B cell (primary cell): ENCODE data around the gene FGF10. TPM values are rescaled to one million over a fixed set of nuclear protein-coding genes. Genes with fewer than 3 reads are reported as not detected.

Experiments used
- ATAC-seq: fragments of 200-7000 bp; cut with Tn5 transposase; one replicate; pipeline ENCODE4 v1.10.0; 2021; ENCODE audit warnings: low read depth, mild to moderate bottlenecking, moderate number of reproducible peaks, moderate library complexity
- CTCF ChIA-PET: fragments of 350-600 bp; sonication (Branson Sonifier 250); formaldehyde crosslinking; loops from one replicate; lab custom pipeline; 2021; ENCODE audit warnings: antibody characterized with exemption, inconsistent platforms; lab: Charles Lee
- POLR2A ChIA-PET: fragments of 350-600 bp; sonication (Branson Sonifier 250); formaldehyde crosslinking; loops from one replicate; lab custom pipeline; 2021; ENCODE audit warnings: antibody characterized with exemption; lab: Charles Lee
- DNase-seq: peaks from one replicate; pipeline ENCODE4 v3.0.0; 2013
- H2AFZ ChIP-seq: 2 replicates; pipeline ENCODE4 v1.6.1; 2012; ENCODE audit warnings: mild to moderate bottlenecking, low read depth, low read length; ENCODE audit not compliant: insufficient read depth, poor library complexity, severe bottlenecking
- H3K27ac ChIP-seq, 2 donors: 1 replicate in 1 of 2; 2 replicates in 1 of 2; pipeline ENCODE4 v1.5.1; 2012 to 2013; ENCODE audit warnings: low read length in 2 of 2, mild to moderate bottlenecking in 2 of 2, moderate library complexity in 1 of 2
- H3K27me3 ChIP-seq, 4 experiments: fragments of 200-600 bp in 1 of 4; sonication (generic) in 1 of 4; replicated peaks in 1 of 4; 1 replicate in 2 of 4; 2 replicates in 2 of 4; pipeline versions ENCODE4 v1.6.1 to v1.7.0; 2013 to 2016; ENCODE audit warnings: low read length in 3 of 4, mild to moderate bottlenecking in 2 of 4, mixed read lengths in 1 of 4, moderate library complexity in 1 of 4; ENCODE audit not compliant: insufficient read depth in 4 of 4, control insufficient read depth in 3 of 4; ENCODE audit errors: control extremely low read depth in 1 of 4
- H3K36me3 ChIP-seq, 2 experiments: replicated peaks in 1 of 2; 1 replicate in 1 of 2; 2 replicates in 1 of 2; pipeline versions ENCODE4 v1.6.1 to v1.7.1; 2013; ENCODE audit warnings: low read length in 1 of 2; ENCODE audit not compliant: insufficient read depth in 2 of 2, control insufficient read depth in 1 of 2; ENCODE audit errors: control extremely low read depth in 1 of 2, extremely low read depth in 1 of 2
- H3K4me1 ChIP-seq, 2 donors: fragments of 200-600 bp in 1 of 2; sonication (generic) in 1 of 2; 1 replicate in 1 of 2; 2 replicates in 1 of 2; pipeline versions ENCODE4 v1.5.1 to v1.6.1; 2013 to 2017; ENCODE audit warnings: low read length in 2 of 2; ENCODE audit not compliant: control insufficient read depth in 2 of 2, insufficient read depth in 2 of 2
- H3K4me2 ChIP-seq: replicated peaks from 2 replicates; pipeline ENCODE3; 2012; ENCODE audit warnings: mild to moderate bottlenecking, low read depth, low read length; ENCODE audit not compliant: poor library complexity, severe bottlenecking
- H3K4me3 ChIP-seq, 5 experiments: fragments of 200-600 bp in 1 of 5; sonication (generic) in 1 of 5; 1 replicate in 3 of 5; 2 replicates in 2 of 5; pipeline versions ENCODE4 v1.5.1 to v1.7.0; 2011 to 2016; ENCODE audit warnings: low read length in 4 of 5, mild to moderate bottlenecking in 4 of 5, low read depth in 2 of 5, control low read depth in 1 of 5, moderate library complexity in 1 of 5; ENCODE audit not compliant: insufficient read depth in 1 of 5; ENCODE audit errors: control extremely low read depth in 1 of 5, extremely low read depth in 1 of 5
- H3K79me2 ChIP-seq: fragments of 200-600 bp; sonication (generic); one replicate; pipeline ENCODE4 v1.6.0; 2016; ENCODE audit warnings: low read length; ENCODE audit not compliant: control insufficient read depth, insufficient read depth
- H3K9ac ChIP-seq: fragments of 200-600 bp; sonication (generic); 2 replicates; pipeline ENCODE4 v1.6.1; 2017; ENCODE audit warnings: mild to moderate bottlenecking, low read length, moderate library complexity
- H3K9me3 ChIP-seq, 3 donors: one replicate each; pipeline versions ENCODE4 v1.6.1 to v1.7.1; 2013; ENCODE audit warnings: low read length in 2 of 3; ENCODE audit not compliant: control insufficient read depth in 2 of 3, insufficient read depth in 1 of 3; ENCODE audit errors: control extremely low read depth in 1 of 3
- H4K20me1 ChIP-seq: 2 replicates; pipeline ENCODE4 v1.6.0; 2012; ENCODE audit warnings: mild to moderate bottlenecking, low read length; ENCODE audit not compliant: insufficient read depth, control insufficient read depth, poor library complexity, severe bottlenecking
- H3K27ac Mint-ChIP-seq: one replicate; pipeline ENCODE4 v1.8.0; 2021; ENCODE audit warnings: mixed read lengths
- H3K27me3 Mint-ChIP-seq: one replicate; pipeline ENCODE4 v1.8.0; 2021; ENCODE audit warnings: mixed read lengths
- H3K4me1 Mint-ChIP-seq: one replicate; pipeline ENCODE4 v1.8.0; 2021; ENCODE audit warnings: mixed read lengths
- H3K4me3 Mint-ChIP-seq: one replicate; pipeline ENCODE4 v1.8.0; 2021; ENCODE audit warnings: mixed read lengths
- H3K9me3 Mint-ChIP-seq: one replicate; pipeline ENCODE4 v1.8.0; 2022; ENCODE audit warnings: mixed read lengths; ENCODE audit not compliant: insufficient read depth
- EZH2 ChIP-seq: IDR thresholded peaks from 2 replicates; pipeline ENCODE4 v1.6.1; 2012; ENCODE audit warnings: borderline replicate concordance, low read depth, mild to moderate bottlenecking, moderate library complexity, low read length; ENCODE audit not compliant: insufficient read depth, poor library complexity, severe bottlenecking
- WGBS: methylation state at CpG from one replicate; pipeline ENCODE4 v1.1.5; 2013; ENCODE audit warnings: missing lambda C conversion rate; ENCODE audit not compliant: insufficient coverage; 5-methylcytosine and 5-hydroxymethylcytosine counted together
- intact Hi-C: fragments of 100-400 bp; cut with micrococcal nuclease; formaldehyde crosslinking; loops from one replicate; pipeline ENCODE4 v1.10.0; 2022
- polyA plus RNA-seq: library from polyadenylated mRNA; depleted of rRNA; stranded (reverse); fragments of >200 nt; gene quantifications from 2 replicates; pipeline ENCODE4 v1.2.3, GENCODE V29; 2012
- total RNA-seq, 2 donors: library from RNA; stranded (reverse); fragments of 120-200 nt in 1 of 2; gene quantifications; 1 replicate in 1 of 2; 2 replicates in 1 of 2; pipeline versions ENCODE4 v1.2.3 to v1.2.4, GENCODE V29; 2013 to 2022
- TF ChIP-seq, protein P1 (sequence below): fragments of 200-600 bp; IDR thresholded peaks from one replicate; pipeline ENCODE4 v1.8.0; 2022; ENCODE audit warnings: antibody characterized with exemption, mild to moderate bottlenecking

The FGF10 gene
- total and polyA plus RNA-seq, 2 donors (not counting 1 experiment from before 2014, with no cell fraction given) = not detected

DNA sequence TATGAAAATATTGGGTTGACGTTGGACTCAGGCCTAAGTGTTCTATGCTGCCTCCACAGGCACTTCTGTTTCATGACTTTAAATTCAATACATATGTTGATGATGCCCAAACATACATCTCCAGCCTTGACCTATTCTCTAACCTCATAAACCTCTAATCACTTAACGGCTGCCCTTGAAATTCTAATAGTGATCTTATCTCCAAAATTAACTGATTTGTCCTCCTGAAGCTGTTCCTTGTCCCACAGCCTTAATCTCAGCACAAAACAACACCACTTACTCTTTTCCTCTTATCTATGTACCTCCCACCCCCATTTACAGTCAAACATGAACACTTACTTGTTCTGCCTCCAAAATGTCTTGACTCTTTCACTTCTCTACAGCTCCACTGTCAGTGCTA, 43.3 kb downstream of the FGF10 start:
- intact Hi-C loops = no loop called here
- Mint-ChIP-seq H3K27ac (no peak overlapping the region), H3K27me3 (no peaks in the 10 kb centered on the region), H3K9me3 (no peaks in the 10 kb centered on the region), H3K4me1 (no peaks in the 10 kb centered on the region), H3K4me3 (no peak overlapping the region)
- H3K9me3 ChIP-seq = no peaks in the 10 kb centered on the region
- no peaks in the 10 kb centered on the region for H3K27me3 ChIP-seq
- no peak overlapping the region for H2AFZ ChIP-seq
- CTCF ChIA-PET = interaction anchor here (0.6 kb wide), 1 partner anchor 517 kb away, joined by 3 read pairs; no protein-coding TSS in a partner anchor
- ATAC-seq (no peak), DNase-seq (no peak)
- POLR2A ChIA-PET = no interaction called here
- 74% methylated on average over 1 of the region's 2 CpGs for WGBS
- H3K79me2 ChIP-seq = no peaks in the 10 kb centered on the region
- H3K9ac ChIP-seq = no peak overlapping the region
- H4K20me1 ChIP-seq = no peaks in the 10 kb centered on the region
- TF ChIP-seq, protein P1, sequence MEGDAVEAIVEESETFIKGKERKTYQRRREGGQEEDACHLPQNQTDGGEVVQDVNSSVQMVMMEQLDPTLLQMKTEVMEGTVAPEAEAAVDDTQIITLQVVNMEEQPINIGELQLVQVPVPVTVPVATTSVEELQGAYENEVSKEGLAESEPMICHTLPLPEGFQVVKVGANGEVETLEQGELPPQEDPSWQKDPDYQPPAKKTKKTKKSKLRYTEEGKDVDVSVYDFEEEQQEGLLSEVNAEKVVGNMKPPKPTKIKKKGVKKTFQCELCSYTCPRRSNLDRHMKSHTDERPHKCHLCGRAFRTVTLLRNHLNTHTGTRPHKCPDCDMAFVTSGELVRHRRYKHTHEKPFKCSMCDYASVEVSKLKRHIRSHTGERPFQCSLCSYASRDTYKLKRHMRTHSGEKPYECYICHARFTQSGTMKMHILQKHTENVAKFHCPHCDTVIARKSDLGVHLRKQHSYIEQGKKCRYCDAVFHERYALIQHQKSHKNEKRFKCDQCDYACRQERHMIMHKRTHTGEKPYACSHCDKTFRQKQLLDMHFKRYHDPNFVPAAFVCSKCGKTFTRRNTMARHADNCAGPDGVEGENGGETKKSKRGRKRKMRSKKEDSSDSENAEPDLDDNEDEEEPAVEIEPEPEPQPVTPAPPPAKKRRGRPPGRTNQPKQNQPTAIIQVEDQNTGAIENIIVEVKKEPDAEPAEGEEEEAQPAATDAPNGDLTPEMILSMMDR = no peak
- no peak for TF ChIP-seq EZH2
- no peaks in the 10 kb centered on the region for H3K36me3 ChIP-seq
- no peak overlapping the region for H3K4me3 ChIP-seq
- no peaks in the 10 kb centered on the region for H3K4me1 ChIP-seq
- H3K27ac ChIP-seq = no peak overlapping the region
- H3K4me2 ChIP-seq = no peak overlapping the region

DNA sequence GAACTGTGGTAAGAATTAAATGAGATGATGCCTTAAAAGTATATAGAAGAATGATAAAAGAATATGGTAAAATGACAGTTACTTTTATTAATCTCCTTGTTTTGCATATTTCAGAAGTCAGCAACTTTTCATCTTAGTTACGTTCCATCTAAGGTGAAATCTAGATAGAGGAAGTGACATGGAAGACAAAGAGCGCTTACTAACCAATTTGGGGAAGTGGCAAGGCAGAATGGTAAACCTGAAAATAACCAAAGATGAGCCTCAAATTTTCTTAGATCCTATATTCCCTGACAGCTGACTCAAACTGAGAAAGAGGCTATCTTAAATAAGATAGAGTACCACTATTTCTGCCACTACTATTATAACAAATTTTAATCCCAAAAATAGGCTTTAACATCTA, 52.5 kb downstream of the FGF10 start:
- WGBS = no CpG with 5 or more reads among the region's 2 CpGs
- ATAC-seq (no peak), DNase-seq (no peak)
- no peak overlapping the region for H3K9ac ChIP-seq
- Mint-ChIP-seq H3K9me3 (no peaks in the 10 kb centered on the region), H3K4me3 (no peak overlapping the region), H3K27me3 (no peaks in the 10 kb centered on the region), H3K27ac (no peak overlapping the region), H3K4me1 (no peaks in the 10 kb centered on the region)
- H2AFZ ChIP-seq = no peak overlapping the region
- H3K36me3 ChIP-seq = no peaks in the 10 kb centered on the region
- H3K4me3 ChIP-seq = no peak overlapping the region
- CTCF ChIA-PET = no interaction called here
- no peak for TF ChIP-seq EZH2
- no peak overlapping the region for H3K4me2 ChIP-seq
- no peaks in the 10 kb centered on the region for H3K27me3 ChIP-seq
- no peaks in the 10 kb centered on the region for H3K4me1 ChIP-seq
- intact Hi-C loops = no loop called here
- H4K20me1 ChIP-seq = no peaks in the 10 kb centered on the region
- H3K27ac ChIP-seq = no peak overlapping the region
- H3K79me2 ChIP-seq = no peaks in the 10 kb centered on the region
- no peaks in the 10 kb centered on the region for H3K9me3 ChIP-seq
- POLR2A ChIA-PET = no interaction called here
